ENCODE measurements around the gene NAALAD2.
"Not testable (repeated sequence)": the region's sequence is repeated elsewhere in the genome, so short reads cannot be mapped to it uniquely, and the experiment has no call there.

The NAALAD2 gene

DNA sequence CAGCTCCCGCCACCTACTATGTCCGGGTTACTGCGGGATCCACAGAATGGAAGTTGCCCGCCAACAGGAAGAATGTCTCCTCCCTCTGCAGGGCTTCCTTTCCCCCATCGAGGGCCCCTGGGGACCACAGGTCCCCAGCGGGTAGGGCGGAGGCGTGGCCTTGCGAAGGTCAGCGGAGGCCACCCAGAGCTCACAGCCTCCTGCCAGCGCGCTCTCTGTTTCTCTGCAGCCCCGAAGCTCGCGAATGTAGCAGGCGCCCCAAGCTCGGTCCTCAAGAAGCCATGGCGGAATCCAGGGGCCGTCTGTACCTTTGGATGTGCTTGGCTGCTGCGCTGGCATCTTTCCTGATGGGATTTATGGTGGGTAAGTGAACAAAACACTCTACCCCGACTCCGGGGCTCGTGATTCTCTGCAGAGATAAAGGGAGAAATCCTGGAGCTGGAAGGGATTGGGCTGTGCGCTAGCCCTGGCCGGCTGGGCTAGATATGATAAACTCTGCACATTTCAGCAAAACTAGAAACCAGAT is at the start of gene NAALAD2:
Gene NAALAD2 (plus strand): TSS at position 186 of the 526 bp plus-strand sequence. CDS start 96 bp downstream, at position 282.
- no peak within 1 kb of the TSS for H3K27ac ChIP-seq
- no peak for DNase-seq (ENCODE audit: low spot score)
- CTCF ChIA-PET, result interaction anchor here (0.6 kb wide), 1 partner anchor 1081 kb away, joined by 4 read pairs; no protein-coding TSS in a partner anchor
- POLR2A ChIA-PET (ENCODE audit: low non-redundant PET), result no interaction called here
- TF ChIP-seq, protein P1, sequence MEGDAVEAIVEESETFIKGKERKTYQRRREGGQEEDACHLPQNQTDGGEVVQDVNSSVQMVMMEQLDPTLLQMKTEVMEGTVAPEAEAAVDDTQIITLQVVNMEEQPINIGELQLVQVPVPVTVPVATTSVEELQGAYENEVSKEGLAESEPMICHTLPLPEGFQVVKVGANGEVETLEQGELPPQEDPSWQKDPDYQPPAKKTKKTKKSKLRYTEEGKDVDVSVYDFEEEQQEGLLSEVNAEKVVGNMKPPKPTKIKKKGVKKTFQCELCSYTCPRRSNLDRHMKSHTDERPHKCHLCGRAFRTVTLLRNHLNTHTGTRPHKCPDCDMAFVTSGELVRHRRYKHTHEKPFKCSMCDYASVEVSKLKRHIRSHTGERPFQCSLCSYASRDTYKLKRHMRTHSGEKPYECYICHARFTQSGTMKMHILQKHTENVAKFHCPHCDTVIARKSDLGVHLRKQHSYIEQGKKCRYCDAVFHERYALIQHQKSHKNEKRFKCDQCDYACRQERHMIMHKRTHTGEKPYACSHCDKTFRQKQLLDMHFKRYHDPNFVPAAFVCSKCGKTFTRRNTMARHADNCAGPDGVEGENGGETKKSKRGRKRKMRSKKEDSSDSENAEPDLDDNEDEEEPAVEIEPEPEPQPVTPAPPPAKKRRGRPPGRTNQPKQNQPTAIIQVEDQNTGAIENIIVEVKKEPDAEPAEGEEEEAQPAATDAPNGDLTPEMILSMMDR (conservative IDR thresholded peaks at IDR 0.05; ENCODE audit: low read depth), result no peak

DNA sequence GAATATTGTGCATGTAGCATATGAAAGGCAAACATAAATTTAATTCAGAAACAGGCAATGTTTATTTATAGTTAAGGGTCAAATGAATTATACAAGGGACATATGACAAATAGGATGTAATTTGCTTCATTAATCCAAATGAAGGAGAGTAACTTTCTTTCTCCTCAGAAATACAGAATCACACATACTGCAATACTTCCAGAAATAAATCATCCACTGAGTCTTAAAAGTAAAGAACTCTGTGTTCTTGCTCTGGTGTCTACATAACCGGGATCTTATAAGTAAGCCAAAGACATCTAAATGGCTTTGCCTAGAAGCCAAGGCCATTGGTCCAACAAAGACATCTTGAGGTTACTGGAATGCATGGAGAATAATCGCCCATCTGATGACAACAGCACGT is 48.8 kb upstream of the NAALAD2 start, which contains the start of gene UBTFL1:
Gene UBTFL1 (plus strand): TSS at position 301 of the 400 bp plus-strand sequence. CDS start 0 bp downstream, at position 301.
- CTCF ChIA-PET; H3K27ac ChIP-seq; POLR2A ChIA-PET (ENCODE audit: low non-redundant PET); DNase-seq (ENCODE audit: low spot score): not testable (repeated sequence)

DNA sequence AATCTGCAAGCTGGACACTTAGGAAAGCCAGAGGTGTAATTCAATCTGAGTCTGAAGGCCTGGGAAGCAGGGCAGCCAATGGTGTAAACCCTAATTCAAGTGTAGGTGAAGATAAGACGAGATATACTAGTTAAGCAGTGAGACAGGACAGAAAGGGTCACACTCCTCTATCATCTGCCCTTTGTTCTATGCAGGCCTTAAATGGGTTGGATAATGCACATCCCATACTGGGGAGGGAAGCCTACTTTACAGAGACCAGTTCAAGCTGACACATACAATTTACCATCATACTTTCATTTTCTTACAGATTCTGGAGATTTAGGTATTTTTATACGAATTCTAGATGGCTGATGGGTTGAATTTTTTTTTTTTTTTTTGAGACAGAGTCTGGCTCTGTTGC is 45.7 kb upstream of the NAALAD2 start:
- DNase-seq (ENCODE audit: low spot score); POLR2A ChIA-PET (ENCODE audit: low non-redundant PET); CTCF ChIA-PET; H3K27ac ChIP-seq: not testable (repeated sequence)

DNA sequence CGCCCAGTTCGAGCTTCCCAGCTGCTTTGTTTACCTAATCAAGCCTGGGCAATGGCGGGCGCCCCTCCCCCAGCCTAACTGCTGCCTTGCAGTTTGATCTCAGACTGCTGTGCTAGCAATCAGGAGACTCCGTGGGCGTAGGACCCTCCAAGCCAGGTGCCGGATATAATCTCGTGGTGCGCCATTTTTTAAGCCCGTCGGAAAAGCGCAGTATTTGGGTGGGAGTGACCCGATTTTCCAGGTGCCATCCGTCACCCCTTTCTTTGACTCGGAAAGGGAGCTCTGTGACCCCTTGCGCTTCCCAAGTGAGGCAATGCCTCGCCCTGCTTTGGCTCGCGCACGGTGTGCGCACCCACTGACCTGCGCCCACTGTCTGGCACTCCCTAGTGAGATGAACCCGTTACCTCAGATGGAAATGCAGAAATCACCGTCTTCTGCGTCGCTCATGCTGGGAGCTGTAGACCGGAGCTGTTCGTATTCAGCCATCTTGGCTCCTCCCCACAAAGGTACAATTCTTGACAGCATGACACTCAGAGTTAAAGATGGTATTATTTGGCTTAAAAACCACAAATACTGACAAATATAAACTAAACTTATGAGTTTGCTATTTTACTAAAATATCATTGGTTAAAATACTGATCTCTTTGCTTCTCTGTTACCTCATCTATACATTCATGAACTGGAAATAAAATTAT is 39.1 kb upstream of the NAALAD2 start:
- H3K27ac ChIP-seq; POLR2A ChIA-PET (ENCODE audit: low non-redundant PET); DNase-seq (ENCODE audit: low spot score); CTCF ChIA-PET: not testable (repeated sequence)

DNA sequence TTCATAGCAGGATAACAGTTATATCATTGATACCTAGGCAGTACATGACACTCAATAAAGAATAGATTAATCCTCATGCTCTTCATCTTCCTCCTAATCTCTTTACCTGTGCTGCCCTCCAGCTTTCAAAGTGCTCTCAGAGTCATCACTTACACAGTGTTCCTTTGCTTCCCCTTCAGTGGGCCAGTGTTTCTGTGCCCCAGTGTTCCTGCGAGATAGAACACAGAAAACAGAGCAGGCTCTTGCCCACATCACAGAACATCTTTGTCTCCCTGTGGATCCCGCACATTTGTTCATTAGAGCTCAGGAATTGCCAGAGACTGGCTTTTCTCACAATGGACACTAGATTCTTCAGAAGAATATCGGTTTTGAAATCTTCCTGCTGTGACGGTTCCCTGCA is 36.2 kb upstream of the NAALAD2 start:
- CTCF ChIA-PET, result interaction anchor here (0.6 kb wide), 1 partner anchor 893 kb away, joined by 3 read pairs; no protein-coding TSS in a partner anchor
- H3K27ac ChIP-seq; POLR2A ChIA-PET (ENCODE audit: low non-redundant PET); DNase-seq (ENCODE audit: low spot score): not testable (repeated sequence)

DNA sequence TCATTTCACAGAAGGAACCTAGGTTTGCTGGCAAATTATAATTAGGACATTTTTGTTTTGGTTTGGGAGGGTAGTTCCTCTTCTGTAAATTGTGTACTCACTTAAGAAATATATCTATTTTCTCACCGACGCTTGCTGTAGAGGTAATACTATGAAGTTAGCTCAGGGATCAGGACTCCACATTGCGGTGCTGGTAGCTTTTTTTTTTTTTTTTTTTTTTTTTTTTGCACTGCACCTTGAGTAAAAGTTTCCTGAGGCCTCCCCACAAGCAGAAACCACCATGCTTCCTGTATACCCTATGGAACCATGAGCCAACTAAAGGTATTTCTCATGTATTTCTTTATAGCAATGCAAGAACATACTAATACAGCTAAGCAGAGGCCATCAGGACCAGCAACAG is 34.0 kb upstream of the NAALAD2 start:
- CTCF ChIA-PET, result no interaction called here
- no peak for DNase-seq (ENCODE audit: low spot score)
- TF ChIP-seq, protein P1 (conservative IDR thresholded peaks at IDR 0.05; ENCODE audit: low read depth), result no peak

DNA sequence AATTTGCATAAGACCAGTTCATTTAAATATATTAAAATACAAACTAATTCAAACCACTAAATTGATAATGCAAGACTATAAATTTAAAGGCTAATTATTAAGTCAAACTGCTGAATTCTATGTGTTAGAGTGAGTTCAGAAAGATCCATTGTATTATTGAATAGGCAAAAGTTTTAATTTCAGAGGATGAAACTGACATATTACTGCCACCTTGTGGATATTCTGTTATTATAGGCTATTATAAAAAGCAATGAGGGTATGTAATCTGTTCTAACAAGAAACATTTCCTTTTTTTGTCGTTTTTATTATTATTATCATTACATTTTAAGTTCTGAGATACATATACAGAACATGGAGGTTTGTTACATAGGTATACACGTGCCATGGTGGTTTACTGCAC is 20.9 kb upstream of the NAALAD2 start:
- POLR2A ChIA-PET (ENCODE audit: low non-redundant PET), result no interaction called here
- no peak overlapping the region for H3K27ac ChIP-seq
- no peak for DNase-seq (ENCODE audit: low spot score)
- CTCF ChIA-PET, result no interaction called here
- TF ChIP-seq, protein P1 (conservative IDR thresholded peaks at IDR 0.05; ENCODE audit: low read depth), result peak; percentile 28

More for the DNA sequence above, 34.0 kb upstream of the NAALAD2 start:
- POLR2A ChIA-PET (ENCODE audit: low non-redundant PET), result no interaction called here
- H3K27ac ChIP-seq, result no peak overlapping the region

DNA sequence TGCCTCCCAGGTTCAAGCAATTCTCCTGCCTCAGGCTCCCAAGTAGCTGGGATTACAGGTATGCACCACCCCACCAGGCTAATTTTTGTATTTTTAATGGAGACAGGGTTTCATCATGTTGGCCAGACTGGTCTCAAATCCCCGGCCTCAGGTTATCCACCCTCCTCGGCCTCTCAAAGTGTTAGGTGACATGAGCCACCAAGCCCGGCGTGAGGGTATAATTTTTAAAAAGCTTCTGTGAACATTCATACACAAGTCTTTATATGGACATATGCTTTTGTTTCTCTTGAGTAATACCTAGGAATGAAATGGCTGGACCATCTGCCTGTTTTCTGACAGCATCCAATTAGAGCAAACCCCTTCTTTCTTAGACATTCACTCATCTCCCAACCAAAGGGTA is 14.3 kb upstream of the NAALAD2 start:
- TF ChIP-seq, protein P1 (conservative IDR thresholded peaks at IDR 0.05; ENCODE audit: low read depth), result no peak
- ChIA-PET POLR2A (ENCODE audit: low non-redundant PET) (no interaction called here), CTCF (no interaction called here)
- no peak overlapping the region for H3K27ac ChIP-seq
- no peak for DNase-seq (ENCODE audit: low spot score)

Measured in RWPE1 (cell line).